GM13977 (cell line): ENCODE results near the gene WWC1.

ENCODE experiments used
- DNase-seq: peaks from one replicate; pipeline ENCODE4 v3.0.0; 2012; ENCODE audit warnings: low spot score
- CTCF ChIP-seq: IDR thresholded peaks from 2 replicates; pipeline ENCODE4 v1.5.1; 2012; ENCODE audit warnings: mild to moderate bottlenecking, control low read depth; ENCODE audit not compliant: insufficient read depth; ENCODE audit errors: extremely low read depth, missing control alignments
- in situ Hi-C: fragments of 300-500 bp; cut with MboI; formaldehyde crosslinking; loops from one replicate; pipeline ENCODE4 v1.12.0; 2022; ENCODE audit warnings: low sequenced_read_pairs, low pct_unique_long_range_greater_than_20kb, mixed read lengths, inconsistent platforms; ENCODE audit not compliant: unreplicated experiment

The WWC1 gene

GRCh38 chr5:168409591-168410458 is 118.4 kb downstream of the WWC1 start:
- in situ Hi-C loops: no loop called here
- peak; percentile 45 for DNase-seq
- no peak for TF ChIP-seq CTCF

GRCh38 chr5:168411871-168412270 is 120.4 kb downstream of the WWC1 start:
- no peak for TF ChIP-seq CTCF
- no peak for DNase-seq
- in situ Hi-C loops: no loop called here

- in situ Hi-C loops: no loop called here
- TF ChIP-seq CTCF: no peak
- DNase-seq: no peak
Measured at GRCh38 chr5:168413062-168413461, 121.6 kb downstream of the WWC1 start.

- in situ Hi-C loops: no loop called here
- no peak for TF ChIP-seq CTCF
- DNase-seq: no peak
Measured at GRCh38 chr5:168413596-168413995, 122.2 kb downstream of the WWC1 start.

GRCh38 chr5:168415401-168415800 is 124.0 kb downstream of the WWC1 start:
- TF ChIP-seq CTCF: no peak
- in situ Hi-C loops: no loop called here
- DNase-seq: no peak

GRCh38 chr5:168415971-168416370 is 124.5 kb downstream of the WWC1 start:
- DNase-seq: no peak
- TF ChIP-seq CTCF: no peak
- in situ Hi-C loops: no loop called here
